ENCODE results near the gene GRIP1. TPM values are rescaled to one million over a fixed set of nuclear protein-coding genes. Genes with fewer than 3 reads are reported as not detected.
"Not testable (repeated sequence)": the region's sequence is repeated elsewhere in the genome, so short reads cannot be mapped to it uniquely, and the experiment has no call there.

The GRIP1 gene
- total RNA-seq, 3 donors from 2014 or later, result 6.6 to 22.8 (median 12.8) TPM

- H3K9me3 ChIP-seq, result no peaks in the 10 kb centered on the region
- H3K36me3 ChIP-seq (ENCODE audit: low read depth), result no peaks in the 10 kb centered on the region
- no peak for TF ChIP-seq CTCF (IDR thresholded peaks at IDR 0.05)
- intact Hi-C loops (cut with DNase I, micrococcal nuclease), result no loop called here
- ATAC-seq (no peak), DNase-seq (no peak)
- no peak overlapping the region for H3K4me3 ChIP-seq
- H3K4me1 ChIP-seq (ENCODE audit: low read depth), result no peaks in the 10 kb centered on the region
Measured at GRCh38 chr12:66499000-66499399, 179.9 kb downstream of the GRIP1 start.

DNA sequence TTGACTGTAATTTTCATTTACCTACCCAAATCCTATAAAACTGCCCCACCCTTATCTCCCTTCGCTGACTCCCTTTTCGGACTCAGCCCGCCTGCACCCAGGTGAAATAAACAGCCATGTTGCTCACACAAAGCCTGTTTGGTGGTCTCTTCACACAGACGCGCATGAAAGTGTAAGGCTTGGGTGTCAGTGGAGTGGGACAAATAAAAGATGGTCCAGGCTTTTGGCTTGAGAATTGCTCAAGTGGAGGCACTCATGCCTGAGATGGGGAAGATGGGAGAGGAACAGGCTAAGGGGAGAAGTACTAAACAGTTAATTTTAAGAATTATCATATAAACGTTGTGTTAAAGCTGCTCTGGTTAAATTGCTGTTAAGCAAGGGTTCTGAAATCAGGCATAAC lies 180.8 kb downstream of the GRIP1 start:
- intact Hi-C loops (cut with DNase I, micrococcal nuclease), result not testable (repeated sequence)

DNA sequence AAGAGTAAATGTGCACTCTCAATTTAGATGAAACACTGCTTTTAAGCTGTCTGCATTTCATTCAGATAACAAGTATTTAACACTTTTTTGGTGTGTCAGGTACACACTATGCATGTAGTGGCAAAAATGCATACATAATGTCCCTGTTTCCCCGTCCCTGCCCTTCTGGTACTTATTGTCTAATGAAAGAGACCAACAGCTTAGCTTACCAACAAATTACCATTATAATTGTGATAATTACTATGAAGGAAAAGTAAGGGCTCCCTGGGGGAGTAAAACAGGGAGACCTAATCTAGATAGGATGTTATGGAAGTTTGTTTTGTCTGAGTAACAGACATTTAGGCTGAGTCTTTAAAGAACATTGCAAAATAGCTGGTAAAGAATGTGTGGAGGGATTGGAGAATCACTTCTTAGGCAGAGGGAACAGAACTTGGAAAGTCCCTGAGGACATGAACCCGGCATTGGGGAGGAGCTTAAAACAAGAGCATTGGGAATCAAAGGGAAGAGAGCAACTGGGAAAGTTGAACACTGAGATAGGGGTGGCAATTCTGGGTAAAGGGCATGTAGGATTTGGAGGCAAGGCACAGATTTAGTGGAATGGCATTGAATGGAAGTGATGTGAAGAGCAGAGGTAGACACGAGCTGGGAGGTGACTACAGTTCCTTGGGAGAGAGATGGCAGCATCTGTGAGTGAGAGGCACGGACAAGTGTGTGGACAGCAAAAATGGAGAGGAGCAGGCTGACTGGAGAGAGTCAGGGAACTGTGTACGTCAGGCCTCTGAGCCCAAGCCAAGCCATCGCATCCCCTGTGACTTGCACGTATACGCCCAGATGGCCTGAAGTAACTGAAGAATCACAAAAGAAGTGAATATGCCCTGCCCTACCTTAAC lies 181.6 kb downstream of the GRIP1 start:
- DNase-seq (no peak), ATAC-seq (no peak)
- Histone ChIP-seq H3K4me1 (ENCODE audit: low read depth) (no peaks in the 10 kb centered on the region), H3K9me3 (no peaks in the 10 kb centered on the region), H3K4me3 (no peak overlapping the region), H3K36me3 (ENCODE audit: low read depth) (no peaks in the 10 kb centered on the region)
- intact Hi-C loops (cut with DNase I, micrococcal nuclease), result no loop called here
- TF ChIP-seq CTCF (IDR thresholded peaks at IDR 0.05), result no peak

More for the DNA sequence above, 180.8 kb downstream of the GRIP1 start:
- not testable (repeated sequence) for DNase-seq; H3K4me1 ChIP-seq (ENCODE audit: low read depth); H3K36me3 ChIP-seq (ENCODE audit: low read depth); H3K4me3 ChIP-seq; ATAC-seq; H3K9me3 ChIP-seq

DNA sequence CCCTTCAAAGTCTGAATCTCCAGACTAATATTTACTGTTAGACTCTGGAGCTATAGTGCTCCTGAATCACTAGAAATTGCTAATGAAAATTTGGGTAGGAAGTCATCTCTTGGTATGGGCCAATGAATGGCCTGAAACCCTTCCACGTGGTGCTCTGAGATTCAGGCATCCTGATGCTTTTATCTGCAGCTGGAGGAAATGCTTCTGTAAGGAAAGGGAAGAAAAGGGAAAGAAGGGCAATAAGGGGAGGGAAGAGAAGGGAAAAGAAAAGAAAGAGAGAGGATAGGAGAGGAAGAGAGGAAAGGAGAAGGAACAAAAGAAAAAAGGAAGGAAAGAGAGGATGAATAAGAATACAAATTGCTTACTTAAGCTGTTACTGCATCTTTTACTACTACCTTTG lies 182.3 kb downstream of the GRIP1 start:
- Histone ChIP-seq H3K4me3 (no peak overlapping the region), H3K36me3 (ENCODE audit: low read depth) (no peaks in the 10 kb centered on the region), H3K4me1 (ENCODE audit: low read depth) (no peaks in the 10 kb centered on the region), H3K9me3 (no peaks in the 10 kb centered on the region)
- no peak for DNase-seq
- no peak for TF ChIP-seq CTCF (IDR thresholded peaks at IDR 0.05)
- intact Hi-C loops (cut with DNase I, micrococcal nuclease), result no loop called here
- ATAC-seq, result no peak

GRCh38 chr12:66495709-66496108 lies 183.2 kb downstream of the GRIP1 start:
- no peak for TF ChIP-seq CTCF (IDR thresholded peaks at IDR 0.05)
- no peak overlapping the region for H3K4me3 ChIP-seq
- intact Hi-C loops (cut with DNase I, micrococcal nuclease), result no loop called here
- no peaks in the 10 kb centered on the region for H3K9me3 ChIP-seq
- H3K4me1 ChIP-seq (ENCODE audit: low read depth), result no peaks in the 10 kb centered on the region
- H3K36me3 ChIP-seq (ENCODE audit: low read depth), result no peaks in the 10 kb centered on the region
- no peak for DNase-seq
- ATAC-seq, result no peak

DNA sequence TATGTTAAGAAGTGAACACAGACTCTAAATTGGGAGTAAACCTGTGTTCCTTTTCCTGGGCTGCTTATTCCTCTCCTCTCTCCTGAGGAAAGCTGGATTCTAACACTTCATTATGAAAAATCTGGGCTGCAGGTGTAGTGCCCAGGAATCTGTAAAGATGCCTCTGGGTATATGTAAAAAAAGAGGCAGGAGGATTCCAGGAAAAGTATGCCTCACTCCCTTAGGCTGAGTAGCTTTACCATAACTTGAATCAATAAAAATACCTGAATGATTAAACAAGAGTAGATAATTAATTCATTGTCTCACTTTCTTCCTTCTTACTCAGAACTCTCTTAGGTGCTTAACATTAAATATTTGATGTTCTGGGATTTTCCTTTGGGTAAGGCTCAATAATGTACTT lies 185.1 kb downstream of the GRIP1 start:
- H3K36me3 ChIP-seq (ENCODE audit: low read depth), result no peaks in the 10 kb centered on the region
- DNase-seq (no peak), ATAC-seq (no peak)
- H3K4me3 ChIP-seq, result no peak overlapping the region
- H3K4me1 ChIP-seq (ENCODE audit: low read depth), result no peaks in the 10 kb centered on the region
- intact Hi-C loops (cut with DNase I, micrococcal nuclease), result no loop called here
- H3K9me3 ChIP-seq, result no peaks in the 10 kb centered on the region
- no peak for TF ChIP-seq CTCF (IDR thresholded peaks at IDR 0.05)
